ENCODE data around the gene LTBR.

GRCh38 chr12:6373022-6373787 is 10.8 kb upstream of the LTBR start:
- TF ChIP-seq POLR2AphosphoS5 (IDR thresholded peaks at IDR 0.05; ENCODE audit: borderline replicate concordance, low read depth, low read length) (no peak), EZH2 (IDR thresholded peaks at IDR 0.05) (no peak)

Measured in SK-N-MC (cell line).